Smooth muscle cell (in vitro differentiated cells): ENCODE measurements around the gene TRAF3. TPM values are rescaled to one million over a fixed set of nuclear protein-coding genes. Genes with fewer than 3 reads are reported as not detected.

Source experiments
- DNase-seq: peaks from one replicate; lab custom pipeline; 2025; ENCODE audit not compliant: unreplicated experiment; lab: John Stamatoyannopoulos, UW
- H2AFZ ChIP-seq: fragments of 200-600 bp; sonication (generic); 2 replicates; pipeline ENCODE4 v1.6.0; 2016; ENCODE audit warnings: antibody characterized with exemption, low read depth, mild to moderate bottlenecking
- H3F3A ChIP-seq: fragments of 200-600 bp; sonication (generic); 2 replicates; pipeline ENCODE4 v1.6.0; 2017; ENCODE audit warnings: antibody characterized with exemption, low read depth
- H3K27ac ChIP-seq: fragments of 200-600 bp; sonication (generic); 2 replicates; pipeline ENCODE4 v1.5.1; 2016; ENCODE audit warnings: low read depth, mild to moderate bottlenecking
- H3K27me3 ChIP-seq: fragments of 200-600 bp; sonication (generic); 2 replicates; pipeline ENCODE4 v1.6.1; 2016; ENCODE audit warnings: low read depth, mild to moderate bottlenecking
- H3K36me3 ChIP-seq: fragments of 200-600 bp; sonication (generic); 2 replicates; pipeline ENCODE4 v1.5.1; 2016; ENCODE audit warnings: low read depth
- H3K4me1 ChIP-seq: fragments of 200-600 bp; sonication (generic); 2 replicates; pipeline ENCODE4 v1.5.1; 2016; ENCODE audit warnings: low read depth
- H3K4me2 ChIP-seq: fragments of 200-600 bp; sonication (generic); 2 replicates; pipeline ENCODE4 v1.6.0; 2016; ENCODE audit warnings: mild to moderate bottlenecking
- H3K4me3 ChIP-seq: fragments of 200-600 bp; sonication (generic); 2 replicates; pipeline ENCODE4 v1.5.1; 2016; ENCODE audit warnings: mild to moderate bottlenecking
- H3K79me2 ChIP-seq: fragments of 200-600 bp; sonication (generic); 2 replicates; pipeline ENCODE4 v1.6.0; 2016; ENCODE audit warnings: low read depth, mild to moderate bottlenecking
- H3K9ac ChIP-seq: fragments of 200-600 bp; sonication (generic); 2 replicates; pipeline ENCODE4 v1.6.0; 2016; ENCODE audit warnings: low read depth
- H3K9me3 ChIP-seq: fragments of 200-600 bp; sonication (generic); replicated peaks from 2 replicates; pipeline ENCODE4 v1.5.1; 2016; ENCODE audit warnings: low read depth
- H4K20me1 ChIP-seq: fragments of 200-600 bp; sonication (generic); 2 replicates; pipeline ENCODE4 v1.6.0; 2016; ENCODE audit warnings: low read depth
- CTCF ChIP-seq: fragments of 200-600 bp; sonication (generic); IDR thresholded peaks from 2 replicates; pipeline ENCODE4 v1.5.1; 2017; ENCODE audit warnings: borderline replicate concordance, mild to moderate bottlenecking, antibody characterized with exemption; ENCODE audit not compliant: insufficient read depth, poor library complexity, severe bottlenecking
- WGBS: methylation state at CpG from one replicate; pipeline ENCODE4 v1.1.7; 2016; ENCODE audit warnings: low lambda C conversion rate; 5-methylcytosine and 5-hydroxymethylcytosine counted together
- polyA plus RNA-seq: library from polyadenylated mRNA; unstranded; fragments of >200 nt; fragmentation: Nextera tagmentation; extraction: Ambion mirVana; gene quantifications from 2 replicates; pipeline ENCODE4 v1.2.1, GENCODE V29; 2016
- total RNA-seq: library from RNA; depleted of rRNA; stranded (reverse); fragments of >200 nt; gene quantifications from 2 replicates; pipeline ENCODE4 v1.2.3, GENCODE V29; 2014

The TRAF3 gene
- total and polyA plus RNA-seq, 2 experiments from 2014 or later: 9.4 to 24.6 TPM

GRCh38 chr14:102793531-102794328, 16.5 kb downstream of the TRAF3 start:
- Histone ChIP-seq H3K9ac (no peak overlapping the region), H3K27ac (no peak overlapping the region), H4K20me1 (peaks cover 74% of the 10 kb centered on the region), H3K36me3 (no peaks in the 10 kb centered on the region), H3F3A (peaks cover 18% of the 10 kb centered on the region), H3K79me2 (peaks cover 71% of the 10 kb centered on the region), H3K27me3 (no peaks in the 10 kb centered on the region), H3K4me2 (no peak overlapping the region), H3K4me1 (no peaks in the 10 kb centered on the region), H3K4me3 (no peak overlapping the region), H3K9me3 (no peaks in the 10 kb centered on the region), H2AFZ (no peak overlapping the region)
- WGBS: 95% methylated on average over 3 of the region's 3 CpGs
- no peak for DNase-seq
- no peak for TF ChIP-seq CTCF

- Histone ChIP-seq H3K4me3 (peak overlapping the region; percentile 6), H3K27me3 (no peaks in the 10 kb centered on the region), H3K79me2 (peaks cover 60% of the 10 kb centered on the region), H3K4me1 (no peaks in the 10 kb centered on the region), H3K9ac (peak overlapping the region; percentile 83), H3K36me3 (no peaks in the 10 kb centered on the region), H3K9me3 (no peaks in the 10 kb centered on the region), H2AFZ (no peak overlapping the region), H3F3A (peaks cover 18% of the 10 kb centered on the region), H4K20me1 (peaks cover 74% of the 10 kb centered on the region), H3K27ac (peak overlapping the region; percentile 94), H3K4me2 (peak overlapping the region; percentile 54)
- TF ChIP-seq CTCF: peak; percentile 65
- DNase-seq: no peak
- 4% methylated on average over 2 of the region's 2 CpGs for WGBS
These were observed 18.0 kb downstream of the TRAF3 start for GRCh38 chr14:102795060-102795925.

GRCh38 chr14:102796661-102797190, 19.5 kb downstream of the TRAF3 start:
- no peak overlapping the region for H3K4me3 ChIP-seq
- peaks cover 65% of the 10 kb centered on the region for H4K20me1 ChIP-seq
- peak overlapping the region; percentile 94 for H3K27ac ChIP-seq
- H3F3A ChIP-seq: peaks cover 18% of the 10 kb centered on the region
- no peaks in the 10 kb centered on the region for H3K36me3 ChIP-seq
- no peaks in the 10 kb centered on the region for H3K27me3 ChIP-seq
- DNase-seq: no peak
- no peak for TF ChIP-seq CTCF
- H3K4me1 ChIP-seq: no peaks in the 10 kb centered on the region
- no peak overlapping the region for H3K4me2 ChIP-seq
- H2AFZ ChIP-seq: no peak overlapping the region
- 84% methylated on average over 8 of the region's 8 CpGs for WGBS
- H3K9me3 ChIP-seq: no peaks in the 10 kb centered on the region
- no peak overlapping the region for H3K9ac ChIP-seq
- H3K79me2 ChIP-seq: peaks cover 52% of the 10 kb centered on the region
